Trophoblast cell (in vitro differentiated cells and primary cell): Measurements from ENCODE around the gene CEP41.

Source experiments
- DNase-seq, 2 donors: peaks; one replicate each; pipeline ENCODE4 v3.0.0-alpha.2; 2016
- H2AFZ ChIP-seq: 2 replicates; pipeline ENCODE4 v1.6.1; 2013; ENCODE audit warnings: low read length, moderate library complexity, mild to moderate bottlenecking; ENCODE audit not compliant: insufficient read depth, poor library complexity
- H2AK5ac ChIP-seq: 2 replicates; pipeline ENCODE4 v1.6.1; 2013; ENCODE audit warnings: mild to moderate bottlenecking, low read length
- H2BK120ac ChIP-seq: 2 replicates; pipeline ENCODE4 v1.6.1; 2013; ENCODE audit warnings: low read length, mild to moderate bottlenecking, moderate library complexity; ENCODE audit not compliant: insufficient read depth, poor library complexity
- H2BK12ac ChIP-seq: 2 replicates; pipeline ENCODE4 v1.6.1; 2013; ENCODE audit warnings: mild to moderate bottlenecking, low read length, moderate library complexity
- H2BK5ac ChIP-seq: 2 replicates; pipeline ENCODE4 v1.6.1; 2013; ENCODE audit warnings: low read length, low read depth, moderate library complexity, mild to moderate bottlenecking; ENCODE audit not compliant: poor library complexity
- H3K14ac ChIP-seq: 2 replicates; pipeline ENCODE4 v1.6.1; 2013; ENCODE audit warnings: mild to moderate bottlenecking, low read length
- H3K18ac ChIP-seq: 2 replicates; pipeline ENCODE4 v1.6.1; 2013; ENCODE audit warnings: mild to moderate bottlenecking, low read length
- H3K23ac ChIP-seq: 2 replicates; pipeline ENCODE4 v1.6.1; 2013; ENCODE audit warnings: low read length
- H3K27ac ChIP-seq: 2 replicates; pipeline ENCODE4 v1.5.1; 2013; ENCODE audit warnings: low read depth, mild to moderate bottlenecking, inconsistent platforms, low read length, moderate library complexity
- H3K27me3 ChIP-seq: 2 replicates; pipeline ENCODE4 v1.6.1; 2013; ENCODE audit warnings: inconsistent platforms, mild to moderate bottlenecking, low read length, moderate library complexity; ENCODE audit not compliant: insufficient read depth
- H3K36me3 ChIP-seq, 2 experiments: 1 replicate in 1 of 2; 2 replicates in 1 of 2; pipeline ENCODE4 v1.6.1; 2013; ENCODE audit warnings: low read length in 2 of 2, mild to moderate bottlenecking in 2 of 2, moderate library complexity in 1 of 2; ENCODE audit not compliant: insufficient read depth in 2 of 2, control insufficient read depth in 1 of 2
- H3K4ac ChIP-seq: 2 replicates; pipeline ENCODE4 v1.6.1; 2013; ENCODE audit warnings: low read depth, mild to moderate bottlenecking, low read length, moderate library complexity
- H3K4me1 ChIP-seq, 2 experiments: 1 replicate in 1 of 2; 2 replicates in 1 of 2; pipeline ENCODE4 v1.6.1; 2013; ENCODE audit warnings: low read length in 2 of 2, mild to moderate bottlenecking in 2 of 2, moderate library complexity in 1 of 2; ENCODE audit not compliant: insufficient read depth in 2 of 2, control insufficient read depth in 1 of 2
- H3K4me2 ChIP-seq: 2 replicates; pipeline ENCODE4 v1.6.1; 2013; ENCODE audit warnings: inconsistent platforms, mild to moderate bottlenecking, low read length, moderate library complexity
- H3K4me3 ChIP-seq: 2 replicates; pipeline ENCODE4 v1.5.1; 2013; ENCODE audit warnings: mild to moderate bottlenecking, low read depth, low read length, inconsistent platforms
- H3K79me1 ChIP-seq: one replicate; pipeline ENCODE4 v1.6.1; 2013; ENCODE audit warnings: low read length
- H3K79me2 ChIP-seq: 2 replicates; pipeline ENCODE4 v1.6.1; 2013; ENCODE audit warnings: low read length, mild to moderate bottlenecking; ENCODE audit not compliant: control insufficient read depth, insufficient read depth, poor library complexity
- H3K9ac ChIP-seq: 2 replicates; pipeline ENCODE4 v1.6.1; 2013; ENCODE audit warnings: mild to moderate bottlenecking, low read length
- H3K9me3 ChIP-seq: 2 replicates; pipeline ENCODE4 v1.6.1; 2013; ENCODE audit warnings: low read depth, mild to moderate bottlenecking, control low read depth, inconsistent platforms, low read length; ENCODE audit not compliant: insufficient read depth
- H4K12ac ChIP-seq: 2 replicates; pipeline ENCODE4 v1.6.1; 2013; ENCODE audit warnings: low read depth, mild to moderate bottlenecking, low read length, moderate library complexity
- H4K8ac ChIP-seq: 2 replicates; pipeline ENCODE4 v1.6.1; 2013; ENCODE audit warnings: low read depth, mild to moderate bottlenecking, low read length, moderate library complexity
- H4K91ac ChIP-seq: one replicate; pipeline ENCODE4 v1.6.1; 2013; ENCODE audit warnings: low read depth, mild to moderate bottlenecking, low read length, moderate library complexity
- WGBS: extraction: QIAGEN DNeasy Blood & Tissue Kit; methylation state at CpG from one replicate; pipeline ENCODE4 v1.1.7; 2013; ENCODE audit warnings: missing lambda C conversion rate; ENCODE audit not compliant: insufficient read length, insufficient coverage; ENCODE audit errors: extremely low coverage; 5-methylcytosine and 5-hydroxymethylcytosine counted together

Gene CEP41

GRCh38 chr7:130387306-130387627 is 53.5 kb downstream of the CEP41 start:
- Histone ChIP-seq H3K27me3 (no peaks in the 10 kb centered on the region), H2BK120ac (no peak overlapping the region), H3K4me3 (no peak overlapping the region), H2AK5ac (no peak overlapping the region), H3K23ac (no peak overlapping the region), H2BK5ac (no peak overlapping the region), H3K4ac (no peak overlapping the region), H3K14ac (no peak overlapping the region), H3K9ac (no peak overlapping the region), H3K27ac (no peak overlapping the region), H3K4me1 (no peaks in the 10 kb centered on the region), H3K4me2 (no peak overlapping the region), H3K79me1 (peaks cover 2% of the 10 kb centered on the region), H3K36me3 (no peaks in the 10 kb centered on the region), H3K79me2 (no peaks in the 10 kb centered on the region), H4K8ac (no peak overlapping the region), H3K9me3 (peaks cover 3% of the 10 kb centered on the region), H4K91ac (no peak overlapping the region), H2BK12ac (no peak overlapping the region), H2AFZ (no peak overlapping the region), H4K12ac (no peak overlapping the region), H3K18ac (no peak overlapping the region)
- no peak for DNase-seq
- WGBS = no CpG with 5 or more reads among the region's 3 CpGs

GRCh38 chr7:130386876-130387275 is 53.9 kb downstream of the CEP41 start:
- no peaks in the 10 kb centered on the region for H3K4me1 ChIP-seq
- no peak overlapping the region for H2AK5ac ChIP-seq
- WGBS = no CpG with 5 or more reads among the region's 3 CpGs

GRCh38 chr7:130385600-130386066 is 55.2 kb downstream of the CEP41 start:
- Histone ChIP-seq H4K8ac (no peak overlapping the region), H3K18ac (no peak overlapping the region), H2AK5ac (peak overlapping the region; percentile 45), H3K27ac (no peak overlapping the region), H2AFZ (no peak overlapping the region), H2BK5ac (no peak overlapping the region), H3K4me3 (no peak overlapping the region), H2BK12ac (no peak overlapping the region), H3K36me3 (no peaks in the 10 kb centered on the region), H3K9me3 (peaks cover 3% of the 10 kb centered on the region), H3K4me2 (no peak overlapping the region), H3K4me1 (no peaks in the 10 kb centered on the region), H4K12ac (no peak overlapping the region), H2BK120ac (no peak overlapping the region), H3K79me2 (no peaks in the 10 kb centered on the region), H3K4ac (no peak overlapping the region), H3K9ac (no peak overlapping the region), H3K27me3 (no peaks in the 10 kb centered on the region), H3K79me1 (peaks cover 2% of the 10 kb centered on the region), H4K91ac (no peak overlapping the region), H3K14ac (no peak overlapping the region), H3K23ac (no peak overlapping the region)
- no peak for DNase-seq
- WGBS = no CpG with 5 or more reads among the region's 6 CpGs

More at GRCh38 chr7:130386876-130387275, 53.9 kb downstream of the CEP41 start:
- H2BK5ac ChIP-seq = no peak overlapping the region
- no peak overlapping the region for H3K23ac ChIP-seq
- no peak overlapping the region for H2AFZ ChIP-seq
- no peak overlapping the region for H3K18ac ChIP-seq
- peaks cover 3% of the 10 kb centered on the region for H3K9me3 ChIP-seq
- H3K79me1 ChIP-seq = peaks cover 2% of the 10 kb centered on the region
- no peak overlapping the region for H3K9ac ChIP-seq
- no peaks in the 10 kb centered on the region for H3K79me2 ChIP-seq
- H3K4me2 ChIP-seq = no peak overlapping the region
- no peak for DNase-seq
- H4K8ac ChIP-seq = no peak overlapping the region
- H4K91ac ChIP-seq = no peak overlapping the region
- H3K27ac ChIP-seq = no peak overlapping the region
- H2BK12ac ChIP-seq = no peak overlapping the region
- H2BK120ac ChIP-seq = no peak overlapping the region
- H3K4ac ChIP-seq = no peak overlapping the region
- no peak overlapping the region for H4K12ac ChIP-seq
- no peaks in the 10 kb centered on the region for H3K36me3 ChIP-seq
- no peak overlapping the region for H3K4me3 ChIP-seq
- H3K27me3 ChIP-seq = no peaks in the 10 kb centered on the region
- no peak overlapping the region for H3K14ac ChIP-seq

- Histone ChIP-seq H2BK12ac (no peak overlapping the region), H3K27ac (no peak overlapping the region), H4K12ac (no peak overlapping the region), H2BK5ac (no peak overlapping the region), H3K14ac (no peak overlapping the region), H3K4me3 (no peak overlapping the region), H2AFZ (no peak overlapping the region), H4K8ac (no peak overlapping the region), H3K9ac (no peak overlapping the region), H2BK120ac (no peak overlapping the region), H4K91ac (no peak overlapping the region), H3K4me1 (peaks cover 2 to 6% of the 10 kb centered on the region in 2 experiments), H3K27me3 (no peaks in the 10 kb centered on the region), H3K4me2 (no peak overlapping the region), H3K9me3 (peaks cover 5% of the 10 kb centered on the region), H2AK5ac (no peak overlapping the region), H3K4ac (no peak overlapping the region), H3K23ac (no peak overlapping the region), H3K18ac (no peak overlapping the region), H3K79me2 (no peaks in the 10 kb centered on the region), H3K36me3 (no peaks in the 10 kb centered on the region), H3K79me1 (peaks cover 5% of the 10 kb centered on the region)
- DNase-seq = no peak
- no CpG with 5 or more reads among the region's 13 CpGs for WGBS
Measured at GRCh38 chr7:130384841-130385599, 55.8 kb downstream of the CEP41 start.
